ENCODE data around the gene KRT2.

Gene KRT2

DNA sequence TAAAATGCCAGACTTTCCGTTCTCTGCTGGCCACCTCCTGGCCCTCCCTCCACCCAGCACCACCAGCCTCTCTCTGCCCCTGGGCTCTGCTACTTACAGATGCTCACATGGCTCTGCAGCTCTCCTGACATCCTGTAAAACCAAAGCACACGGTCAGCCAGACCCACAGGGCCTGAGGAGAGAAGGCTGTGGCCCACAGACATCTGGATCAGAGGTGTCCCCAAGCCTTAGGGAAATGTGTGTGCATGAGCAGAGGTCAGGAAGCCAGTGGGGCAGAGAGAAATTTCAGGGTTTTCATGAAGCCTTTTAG is 39.8 kb upstream of the KRT2 start:
- Histone ChIP-seq H3K27me3 (ENCODE audit: insufficient read depth, low read length) (peaks cover 96% of the 10 kb centered on the region), H3K4me3 (ENCODE audit: low read depth, low read length) (no peak overlapping the region), H3K4me1 (ENCODE audit: control insufficient read depth, insufficient read depth, low read length, unreplicated experiment) (no peaks in the 10 kb centered on the region), H3K36me3 (ENCODE audit: insufficient read depth, low read length) (no peaks in the 10 kb centered on the region), H3K27ac (ENCODE audit: low read depth, low read length) (no peak overlapping the region), H2AFZ (ENCODE audit: low read length, unreplicated experiment) (no peak overlapping the region), H3K79me2 (ENCODE audit: control insufficient read depth, insufficient read depth, low read length, unreplicated experiment) (no peaks in the 10 kb centered on the region)

DNA sequence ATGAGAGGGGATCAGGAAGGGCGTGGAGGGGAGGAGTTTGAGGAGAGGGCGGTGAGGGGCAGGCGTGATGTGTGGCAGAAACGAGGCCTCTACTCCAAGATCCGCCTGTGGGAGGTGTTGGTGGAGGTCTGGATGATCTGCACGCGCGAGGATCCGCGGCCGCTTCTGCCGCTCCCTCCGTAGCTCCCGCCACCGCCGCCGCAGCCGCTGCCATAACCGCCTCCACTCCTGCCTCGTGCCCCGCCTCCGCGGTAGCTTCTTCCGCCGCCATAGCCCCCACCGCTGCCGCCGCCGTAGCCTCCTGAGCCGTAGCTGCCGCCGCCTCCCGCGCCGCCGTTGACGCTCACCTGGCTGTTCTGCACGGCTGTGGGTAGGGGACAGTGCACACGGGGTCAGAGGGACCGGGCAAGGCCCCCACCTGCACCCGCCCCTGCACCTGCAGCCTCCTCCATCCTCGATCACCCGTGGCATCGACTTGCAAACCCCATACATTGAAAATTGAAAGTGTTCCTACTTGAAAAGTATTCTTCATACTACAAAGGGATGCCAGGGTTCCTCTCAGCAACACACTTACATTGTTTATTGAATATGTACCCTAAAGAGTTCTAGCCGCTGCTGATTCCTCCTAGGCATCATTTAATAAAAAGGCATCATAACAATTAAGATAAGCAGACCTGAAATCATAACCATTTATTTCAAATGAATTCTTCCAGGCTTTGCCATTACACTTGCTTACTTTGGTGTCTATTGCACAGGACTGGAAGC is 39.2 kb upstream of the KRT2 start:
- Histone ChIP-seq H3K79me2 (ENCODE audit: control insufficient read depth, insufficient read depth, low read length, unreplicated experiment) (no peaks in the 10 kb centered on the region), H2AFZ (ENCODE audit: low read length, unreplicated experiment) (no peak overlapping the region), H3K4me3 (ENCODE audit: low read depth, low read length) (peak overlapping the region; percentile 57), H3K36me3 (ENCODE audit: insufficient read depth, low read length) (no peaks in the 10 kb centered on the region), H3K27ac (ENCODE audit: low read depth, low read length) (no peak overlapping the region), H3K4me1 (ENCODE audit: control insufficient read depth, insufficient read depth, low read length, unreplicated experiment) (no peaks in the 10 kb centered on the region), H3K27me3 (ENCODE audit: insufficient read depth, low read length) (peaks cover 97% of the 10 kb centered on the region)

DNA sequence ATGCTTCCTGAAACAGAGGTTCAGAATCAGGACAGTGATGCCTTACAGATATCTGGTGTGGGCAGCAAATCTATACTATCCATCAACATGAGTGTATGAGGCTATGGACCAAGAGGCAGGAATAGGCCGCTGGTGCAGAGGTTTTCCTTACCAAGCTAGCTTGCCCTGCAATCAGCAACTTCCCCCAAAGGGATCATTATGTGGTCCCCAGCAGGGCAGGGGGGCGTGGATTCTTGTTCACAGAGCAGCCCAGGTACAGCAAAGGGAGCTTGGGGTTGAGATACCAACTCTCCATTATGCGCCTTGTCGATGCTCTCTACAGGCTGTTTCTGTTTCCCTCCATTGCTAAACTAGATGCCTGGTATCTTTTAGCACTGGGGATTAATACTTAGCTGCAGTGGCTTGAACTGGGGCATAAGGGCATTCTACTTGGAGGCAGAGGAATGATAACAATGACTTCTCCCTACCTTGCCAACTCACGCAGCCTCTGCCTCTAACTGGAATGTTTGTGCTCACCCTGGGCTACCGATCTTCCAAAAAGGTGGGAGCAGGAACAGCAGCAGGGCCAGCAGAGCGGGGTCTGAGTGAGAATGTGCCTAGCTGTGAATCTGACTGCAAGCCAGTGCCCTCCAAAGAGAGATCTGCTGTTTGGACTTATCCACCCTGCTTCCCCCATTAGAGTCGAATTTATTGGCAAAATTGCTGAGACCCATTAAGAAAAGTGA is 38.5 kb upstream of the KRT2 start:
- Histone ChIP-seq H3K27ac (ENCODE audit: low read depth, low read length) (no peak overlapping the region), H3K27me3 (ENCODE audit: insufficient read depth, low read length) (peaks cover 97% of the 10 kb centered on the region), H3K79me2 (ENCODE audit: control insufficient read depth, insufficient read depth, low read length, unreplicated experiment) (no peaks in the 10 kb centered on the region), H3K36me3 (ENCODE audit: insufficient read depth, low read length) (no peaks in the 10 kb centered on the region), H3K4me1 (ENCODE audit: control insufficient read depth, insufficient read depth, low read length, unreplicated experiment) (no peaks in the 10 kb centered on the region), H3K4me3 (ENCODE audit: low read depth, low read length) (peak overlapping the region; percentile 57; the same call in 1 of the 2 replicates), H2AFZ (ENCODE audit: low read length, unreplicated experiment) (no peak overlapping the region)

DNA sequence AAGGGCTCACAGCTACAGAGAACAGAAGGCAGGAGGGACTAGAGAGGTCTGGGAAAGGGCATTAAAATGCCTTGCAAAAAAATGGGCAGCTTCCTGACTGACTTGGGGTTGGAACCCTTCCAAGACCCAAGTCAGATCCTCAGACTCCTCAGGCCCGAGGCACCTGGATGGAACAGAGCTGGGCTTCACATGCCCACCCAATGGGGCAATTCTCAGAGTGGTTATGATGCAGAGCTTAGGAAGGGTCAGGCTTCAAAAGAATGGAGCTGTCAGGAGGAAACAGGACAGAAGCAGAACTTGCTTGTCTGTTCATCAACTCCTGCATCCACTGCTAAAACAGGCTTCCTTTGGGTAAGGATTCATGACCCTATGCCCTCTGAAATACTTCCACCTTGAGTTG is 37.9 kb upstream of the KRT2 start:
- H3K4me3 ChIP-seq (ENCODE audit: low read depth, low read length): no peak overlapping the region
- H3K27ac ChIP-seq (ENCODE audit: low read depth, low read length): no peak overlapping the region
- H2AFZ ChIP-seq (ENCODE audit: low read length, unreplicated experiment): no peak overlapping the region
- no peaks in the 10 kb centered on the region for H3K36me3 ChIP-seq (ENCODE audit: insufficient read depth, low read length)
- H3K4me1 ChIP-seq (ENCODE audit: control insufficient read depth, insufficient read depth, low read length, unreplicated experiment): no peaks in the 10 kb centered on the region
- H3K79me2 ChIP-seq (ENCODE audit: control insufficient read depth, insufficient read depth, low read length, unreplicated experiment): no peaks in the 10 kb centered on the region
- peaks cover 97% of the 10 kb centered on the region for H3K27me3 ChIP-seq (ENCODE audit: insufficient read depth, low read length)

DNA sequence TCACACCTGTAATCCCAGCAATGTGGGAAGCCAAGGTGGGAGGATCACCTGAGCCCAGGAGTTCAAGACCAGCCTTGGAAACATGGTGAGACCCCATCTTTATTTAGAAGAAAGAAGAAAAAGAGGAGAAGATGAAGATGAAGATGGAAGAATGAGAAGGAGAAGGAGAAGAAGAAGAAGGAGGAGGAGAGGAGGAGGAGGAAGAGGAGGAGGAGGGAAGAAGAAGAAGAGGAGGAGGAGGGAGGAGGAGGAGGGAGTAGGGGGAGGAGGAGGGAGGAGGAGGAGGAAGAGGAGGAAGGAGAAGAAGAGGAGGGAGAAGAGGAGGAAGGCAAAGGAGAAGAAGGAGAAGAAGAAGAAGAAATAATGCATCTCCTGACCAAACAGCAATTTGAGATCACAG is 37.2 kb upstream of the KRT2 start:
- no peaks in the 10 kb centered on the region for H3K79me2 ChIP-seq (ENCODE audit: control insufficient read depth, insufficient read depth, low read length, unreplicated experiment)
- no peak overlapping the region for H3K27ac ChIP-seq (ENCODE audit: low read depth, low read length)
- H2AFZ ChIP-seq (ENCODE audit: low read length, unreplicated experiment): no peak overlapping the region
- peaks cover 97% of the 10 kb centered on the region for H3K27me3 ChIP-seq (ENCODE audit: insufficient read depth, low read length)
- no peaks in the 10 kb centered on the region for H3K36me3 ChIP-seq (ENCODE audit: insufficient read depth, low read length)
- no peaks in the 10 kb centered on the region for H3K4me1 ChIP-seq (ENCODE audit: control insufficient read depth, insufficient read depth, low read length, unreplicated experiment)
- no peak overlapping the region for H3K4me3 ChIP-seq (ENCODE audit: low read depth, low read length)

DNA sequence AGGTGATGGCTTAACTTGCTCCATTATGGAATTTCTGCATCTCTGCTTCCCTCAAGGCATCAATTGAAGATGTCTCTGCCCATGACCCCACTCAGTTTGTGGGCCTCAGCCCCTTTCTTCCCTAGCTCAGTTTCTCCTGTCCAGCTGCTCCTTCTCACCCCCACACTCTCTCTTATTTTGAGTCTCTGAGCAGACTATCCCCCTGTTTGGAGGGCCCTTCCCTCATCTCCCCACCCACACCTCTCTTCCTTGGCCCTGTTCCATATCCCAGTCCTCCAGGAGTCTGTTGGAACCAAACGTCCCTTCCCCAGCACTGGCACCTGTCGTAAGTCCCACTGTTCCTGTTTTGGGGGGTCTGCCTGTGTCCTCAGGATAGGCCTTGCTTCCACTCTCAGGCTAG is 36.5 kb upstream of the KRT2 start:
- Histone ChIP-seq H3K4me1 (ENCODE audit: control insufficient read depth, insufficient read depth, low read length, unreplicated experiment) (no peaks in the 10 kb centered on the region), H3K79me2 (ENCODE audit: control insufficient read depth, insufficient read depth, low read length, unreplicated experiment) (no peaks in the 10 kb centered on the region), H3K27me3 (ENCODE audit: insufficient read depth, low read length) (peaks cover 99% of the 10 kb centered on the region)

DNA sequence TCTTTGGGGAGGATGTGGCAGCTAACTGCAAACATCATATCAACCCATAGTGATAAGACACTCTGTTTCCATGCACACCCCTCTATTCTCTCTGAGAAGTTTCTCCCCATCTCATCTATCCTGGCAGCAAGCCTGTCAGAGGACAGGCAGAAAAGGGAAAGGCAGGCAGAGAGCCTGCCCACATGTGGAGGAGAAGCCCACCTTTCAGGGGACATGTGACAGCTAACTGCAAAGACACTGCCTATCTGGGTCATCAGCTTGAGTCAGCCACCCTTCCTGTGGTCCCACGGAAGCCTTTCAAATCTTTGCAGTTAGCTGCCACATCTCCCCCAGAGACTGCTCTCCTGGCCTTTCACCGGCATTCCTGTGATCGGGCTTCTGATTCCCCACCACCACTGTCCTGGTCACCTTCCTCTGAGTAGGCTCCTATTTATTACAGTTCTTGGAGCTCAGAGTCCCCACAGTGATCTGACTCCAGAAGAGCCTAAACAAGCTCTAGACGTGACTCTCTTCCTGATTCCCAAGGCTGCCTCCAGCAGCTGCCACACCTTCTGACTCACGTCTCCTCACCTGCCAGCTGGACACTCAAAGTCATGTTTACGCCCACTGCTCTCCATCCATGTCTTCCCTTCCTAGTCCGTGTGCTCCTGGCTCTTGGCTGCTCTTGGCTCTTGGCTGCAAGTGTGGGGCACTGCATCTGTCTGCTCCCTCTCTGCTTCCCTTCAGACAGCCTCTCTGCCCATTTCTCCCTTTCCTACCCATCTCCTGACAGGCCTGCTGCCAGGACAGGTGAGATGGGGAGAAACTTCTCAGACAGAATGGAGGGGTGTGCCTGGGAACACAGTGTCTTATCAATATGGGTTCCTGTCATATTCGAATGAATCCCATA is 35.7 kb upstream of the KRT2 start:
- Histone ChIP-seq H3K4me1 (ENCODE audit: control insufficient read depth, insufficient read depth, low read length, unreplicated experiment) (no peaks in the 10 kb centered on the region), H3K79me2 (ENCODE audit: control insufficient read depth, insufficient read depth, low read length, unreplicated experiment) (no peaks in the 10 kb centered on the region), H2AFZ (ENCODE audit: low read length, unreplicated experiment) (no peak overlapping the region), H3K36me3 (ENCODE audit: insufficient read depth, low read length) (no peaks in the 10 kb centered on the region), H3K27me3 (ENCODE audit: insufficient read depth, low read length) (peaks cover 99% of the 10 kb centered on the region), H3K27ac (ENCODE audit: low read depth, low read length) (no peak overlapping the region), H3K4me3 (ENCODE audit: low read depth, low read length) (no peak overlapping the region)

More for the DNA sequence above, 36.5 kb upstream of the KRT2 start:
- no peak overlapping the region for H3K4me3 ChIP-seq (ENCODE audit: low read depth, low read length)
- H3K36me3 ChIP-seq (ENCODE audit: insufficient read depth, low read length): no peaks in the 10 kb centered on the region
- no peak overlapping the region for H2AFZ ChIP-seq (ENCODE audit: low read length, unreplicated experiment)
- H3K27ac ChIP-seq (ENCODE audit: low read depth, low read length): no peak overlapping the region

DNA sequence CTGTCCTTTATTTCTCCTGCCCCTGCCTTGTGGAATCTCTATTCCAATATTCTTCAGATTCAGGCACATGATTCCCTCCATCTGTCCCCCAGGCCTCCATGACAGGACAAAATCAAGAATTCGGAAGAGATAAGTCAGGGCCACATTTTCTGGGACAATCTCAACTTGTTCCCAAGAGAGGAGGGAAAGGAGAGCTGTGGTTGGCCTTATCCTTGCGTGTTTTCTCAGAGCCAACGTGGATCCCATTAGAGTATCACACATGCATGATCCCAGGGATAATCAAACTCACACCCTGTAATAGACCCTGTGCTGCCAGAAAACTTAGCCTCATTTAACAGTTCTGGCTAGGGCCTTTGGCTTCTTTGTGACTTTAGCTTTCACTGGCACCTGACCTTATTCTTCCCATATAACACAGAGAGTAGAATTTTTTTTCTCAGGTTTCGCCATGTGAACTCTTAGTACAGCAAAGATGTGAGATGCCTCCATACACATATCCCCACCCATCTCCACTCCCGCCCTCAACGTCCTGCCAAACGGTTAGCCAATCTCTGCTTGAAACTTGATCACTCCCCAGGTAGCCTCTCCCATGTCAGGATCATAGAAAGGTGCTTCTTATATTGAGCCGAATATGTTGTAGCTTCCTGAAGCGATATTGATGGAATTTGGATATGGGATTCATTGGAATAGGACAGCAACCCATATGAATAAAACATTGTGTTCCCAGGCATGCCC is 34.9 kb upstream of the KRT2 start:
- no peaks in the 10 kb centered on the region for H3K36me3 ChIP-seq (ENCODE audit: insufficient read depth, low read length)
- no peaks in the 10 kb centered on the region for H3K79me2 ChIP-seq (ENCODE audit: control insufficient read depth, insufficient read depth, low read length, unreplicated experiment)
- no peaks in the 10 kb centered on the region for H3K4me1 ChIP-seq (ENCODE audit: control insufficient read depth, insufficient read depth, low read length, unreplicated experiment)
- H3K4me3 ChIP-seq (ENCODE audit: low read depth, low read length): no peak overlapping the region
- H2AFZ ChIP-seq (ENCODE audit: low read length, unreplicated experiment): no peak overlapping the region
- peaks cover 99% of the 10 kb centered on the region for H3K27me3 ChIP-seq (ENCODE audit: insufficient read depth, low read length)
- H3K27ac ChIP-seq (ENCODE audit: low read depth, low read length): no peak overlapping the region

DNA sequence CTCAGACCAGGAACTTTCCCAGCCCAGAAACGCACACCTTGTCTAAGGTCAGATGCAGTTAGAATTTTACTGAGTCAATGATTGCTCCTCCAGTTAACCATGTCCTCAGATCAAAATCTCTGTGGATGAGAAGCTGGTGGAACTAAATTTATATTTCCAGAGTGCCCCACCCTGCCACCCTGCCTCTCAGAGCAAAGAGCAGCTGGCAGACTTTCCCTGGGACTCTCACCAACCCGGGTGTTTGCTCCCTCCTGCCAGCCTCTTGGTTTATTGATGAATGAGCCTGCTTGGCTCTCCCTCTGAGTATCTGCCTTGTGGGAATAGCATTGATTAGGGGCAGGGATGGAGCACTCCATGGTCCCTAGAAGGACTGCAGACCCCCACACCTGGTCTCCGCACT is 34.1 kb upstream of the KRT2 start:
- peaks cover 99% of the 10 kb centered on the region for H3K27me3 ChIP-seq (ENCODE audit: insufficient read depth, low read length)
- H3K36me3 ChIP-seq (ENCODE audit: insufficient read depth, low read length): no peaks in the 10 kb centered on the region
- no peak overlapping the region for H3K27ac ChIP-seq (ENCODE audit: low read depth, low read length)
- no peak overlapping the region for H2AFZ ChIP-seq (ENCODE audit: low read length, unreplicated experiment)
- H3K4me1 ChIP-seq (ENCODE audit: control insufficient read depth, insufficient read depth, low read length, unreplicated experiment): no peaks in the 10 kb centered on the region
- no peak overlapping the region for H3K4me3 ChIP-seq (ENCODE audit: low read depth, low read length)
- no peaks in the 10 kb centered on the region for H3K79me2 ChIP-seq (ENCODE audit: control insufficient read depth, insufficient read depth, low read length, unreplicated experiment)

DNA sequence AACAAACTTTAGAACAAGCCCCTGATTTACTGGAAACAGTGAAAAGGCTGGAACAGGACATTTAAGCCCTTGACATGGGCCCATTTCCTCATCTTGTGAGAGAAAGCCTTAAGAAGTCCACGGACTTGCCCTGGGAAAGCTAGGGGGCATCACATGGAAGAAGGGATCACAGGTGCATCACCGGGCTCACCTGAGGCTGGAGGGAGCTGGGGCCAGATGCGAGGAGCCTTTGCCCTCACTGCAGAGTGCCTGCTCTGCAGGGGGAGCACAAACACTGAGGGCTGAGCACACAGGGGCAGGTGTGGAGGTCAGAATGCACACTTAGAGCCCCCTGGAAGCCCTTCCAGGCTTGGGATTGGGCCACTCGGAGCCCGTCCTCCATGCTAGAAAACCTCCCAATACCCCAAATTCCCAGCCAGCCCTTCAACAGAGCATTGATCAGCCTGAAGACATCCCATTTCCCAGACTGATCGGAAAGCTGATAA is 33.4 kb upstream of the KRT2 start:
- H3K4me1 ChIP-seq (ENCODE audit: control insufficient read depth, insufficient read depth, low read length, unreplicated experiment): no peaks in the 10 kb centered on the region
- no peak overlapping the region for H3K27ac ChIP-seq (ENCODE audit: low read depth, low read length)
- H3K27me3 ChIP-seq (ENCODE audit: insufficient read depth, low read length): peaks cover 99% of the 10 kb centered on the region

More for the DNA sequence above, 33.4 kb upstream of the KRT2 start:
- Histone ChIP-seq H2AFZ (ENCODE audit: low read length, unreplicated experiment) (no peak overlapping the region), H3K4me3 (ENCODE audit: low read depth, low read length) (no peak overlapping the region), H3K36me3 (ENCODE audit: insufficient read depth, low read length) (no peaks in the 10 kb centered on the region), H3K79me2 (ENCODE audit: control insufficient read depth, insufficient read depth, low read length, unreplicated experiment) (no peaks in the 10 kb centered on the region)
